GM18873 (cell line): ENCODE results near the gene EPHA4.

Source experiments
- ATAC-seq: cut with Tn5 transposase; IDR thresholded peaks from one replicate; pipeline ENCODE4 v1.9.1; 2021; ENCODE audit warnings: mild to moderate bottlenecking, moderate library complexity, moderate number of reproducible peaks; ENCODE audit not compliant: unreplicated experiment, low FRiP score

Gene EPHA4

DNA sequence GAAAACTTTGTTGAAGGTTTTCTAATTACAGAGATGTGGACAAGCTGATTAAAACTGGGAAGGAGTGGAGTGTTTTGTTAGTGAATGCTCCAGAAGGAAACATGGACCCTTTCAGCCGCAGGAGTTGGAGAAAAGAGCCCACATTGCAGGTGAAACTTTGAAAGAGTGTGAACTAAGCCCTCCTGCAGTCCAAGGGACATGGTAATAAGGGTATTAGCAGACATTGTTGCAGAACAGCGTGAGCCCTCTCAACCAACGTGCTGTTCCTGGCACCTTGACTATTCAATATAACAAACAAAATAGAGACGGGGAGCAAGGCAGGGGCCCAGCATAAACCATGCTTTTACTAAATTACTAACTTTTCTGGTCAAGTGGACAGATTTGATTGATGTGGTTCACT is 122.7 kb downstream of the EPHA4 start:
- ATAC-seq, result no peak

DNA sequence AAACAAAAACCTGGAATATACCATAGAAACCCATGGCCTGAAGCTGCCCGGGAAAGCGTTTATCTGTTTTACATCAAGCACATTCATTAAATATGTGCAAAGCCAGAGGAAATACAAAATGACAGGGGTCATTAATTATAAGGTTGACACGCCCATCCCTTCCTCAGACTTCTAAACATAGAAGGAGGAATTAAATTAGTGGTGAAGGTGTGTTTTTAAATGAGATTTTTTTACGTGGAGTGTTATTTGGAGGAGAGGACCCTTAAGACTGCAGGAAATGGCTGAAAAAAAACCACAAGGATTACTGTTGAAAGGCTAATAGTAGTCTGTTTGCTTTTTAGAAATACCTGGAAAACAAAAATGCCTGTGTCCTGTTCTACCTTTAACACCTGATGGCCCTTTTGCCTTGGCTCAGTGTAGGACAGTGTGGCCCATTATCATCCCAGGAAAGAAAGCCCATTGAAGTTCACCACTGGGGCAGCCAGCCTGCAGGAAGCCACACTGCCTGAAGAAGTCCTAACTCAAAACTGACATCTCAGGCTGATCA is 123.2 kb downstream of the EPHA4 start:
- ATAC-seq, result no peak

DNA sequence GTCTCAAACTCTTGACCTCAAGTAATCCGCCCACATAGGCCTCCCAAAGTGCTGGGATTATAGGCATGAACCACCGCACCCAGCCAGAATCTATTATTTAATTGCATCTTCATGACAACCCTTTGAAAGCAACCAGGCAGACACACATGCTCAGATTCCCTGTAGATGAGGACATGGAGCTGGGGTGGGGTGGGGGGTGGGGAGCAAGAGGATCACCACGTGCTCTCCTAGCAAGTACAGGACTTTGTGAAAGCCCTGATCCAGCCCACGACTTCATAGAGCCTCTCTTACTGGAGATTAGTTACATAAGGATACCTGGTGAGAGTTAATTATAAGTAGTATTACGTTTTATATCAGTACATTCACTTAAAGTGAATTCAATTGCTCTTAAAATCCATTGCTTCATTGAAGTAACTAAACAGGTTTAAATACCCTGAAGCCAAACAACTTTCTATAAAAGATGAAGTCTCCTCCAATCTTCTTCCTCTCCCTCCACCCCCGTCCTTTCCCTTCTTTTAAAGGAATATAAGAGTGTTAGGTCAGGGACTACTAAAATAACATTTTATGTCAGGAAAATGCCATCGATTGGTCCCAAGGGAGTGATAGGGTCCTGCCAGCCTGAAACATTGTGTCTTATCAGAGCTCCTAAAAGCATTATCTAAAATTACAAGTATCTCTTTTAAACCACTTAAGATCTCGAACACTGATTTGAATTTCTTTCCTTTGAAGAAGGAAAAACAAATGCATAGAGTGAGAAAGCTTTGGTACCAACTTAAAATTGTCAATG is 123.9 kb downstream of the EPHA4 start:
- no peak for ATAC-seq

DNA sequence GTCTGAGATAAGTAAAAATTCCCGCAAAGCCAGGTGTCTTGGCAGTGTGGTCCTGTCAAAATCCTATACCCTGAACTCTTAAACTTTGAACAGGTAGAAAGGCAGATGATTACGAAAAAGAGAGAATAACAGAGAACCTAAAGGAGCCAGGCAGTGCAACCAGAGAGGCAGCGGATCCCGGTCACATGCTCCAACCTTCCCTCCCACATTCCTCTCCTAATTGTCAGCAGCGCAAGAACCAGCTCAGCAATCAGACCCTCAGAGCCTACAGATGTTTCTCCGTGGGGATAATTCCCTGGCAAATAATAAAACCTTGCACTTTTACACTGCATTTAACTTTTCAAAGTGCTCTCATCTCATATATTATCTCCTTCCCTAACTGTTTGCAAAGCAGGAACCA is 124.8 kb downstream of the EPHA4 start:
- ATAC-seq, result no peak

DNA sequence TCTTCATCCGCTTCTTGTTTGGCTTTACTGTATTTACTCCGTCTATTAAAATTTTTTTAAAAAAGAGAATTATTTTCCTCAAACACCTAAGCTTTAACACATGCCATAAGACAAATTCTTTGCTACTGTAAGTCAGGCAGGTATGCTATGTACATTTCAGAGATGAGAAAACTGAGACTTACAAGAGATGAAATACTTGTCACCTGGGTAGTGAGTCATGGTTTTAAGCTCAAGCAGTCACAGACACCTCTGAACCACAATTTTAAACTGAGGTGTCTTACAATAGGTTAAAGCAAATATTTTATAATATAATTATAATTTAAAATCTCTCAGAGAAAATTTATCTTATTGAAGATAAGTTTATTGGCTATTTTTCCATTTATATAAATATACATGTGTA is 126.0 kb downstream of the EPHA4 start:
- no peak for ATAC-seq

DNA sequence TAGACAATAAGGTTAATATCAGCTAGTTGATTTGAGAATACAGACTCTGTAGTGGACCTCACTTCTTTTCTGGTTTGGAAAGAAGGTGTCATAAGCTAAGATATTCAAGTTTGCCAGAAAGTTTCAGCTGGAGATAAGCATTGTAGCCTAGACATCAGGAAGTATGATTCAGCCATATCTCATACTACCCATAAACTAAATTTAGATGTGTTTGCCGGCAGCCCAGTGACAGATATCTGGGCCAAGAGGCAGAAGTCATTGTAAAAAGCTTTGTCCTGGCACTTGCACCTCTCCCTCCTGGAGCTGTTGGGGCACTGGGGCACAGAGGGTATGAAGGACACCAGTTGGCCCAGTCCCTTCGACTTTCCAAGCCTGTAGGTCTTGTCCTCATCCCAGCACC is 128.0 kb downstream of the EPHA4 start:
- ATAC-seq, result no peak

DNA sequence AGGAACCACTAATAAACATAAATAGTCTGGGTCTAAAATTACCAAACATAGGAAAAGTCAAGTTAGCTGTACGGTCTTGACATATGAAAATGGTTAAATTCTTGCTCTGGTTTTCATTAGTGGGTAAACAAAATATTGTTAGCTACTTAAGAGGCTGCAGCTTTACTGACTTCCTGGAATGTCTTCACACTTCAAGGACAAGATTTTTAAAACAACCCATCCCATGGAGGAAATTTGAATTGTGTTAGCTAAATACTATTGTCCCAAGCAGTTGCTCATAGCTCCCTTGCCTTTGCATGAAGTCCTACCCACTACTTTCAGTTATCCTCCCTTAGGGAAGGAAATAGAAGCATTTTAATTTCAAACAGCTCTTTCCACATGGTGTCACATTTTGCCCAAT is 128.5 kb downstream of the EPHA4 start:
- ATAC-seq, result no peak

DNA sequence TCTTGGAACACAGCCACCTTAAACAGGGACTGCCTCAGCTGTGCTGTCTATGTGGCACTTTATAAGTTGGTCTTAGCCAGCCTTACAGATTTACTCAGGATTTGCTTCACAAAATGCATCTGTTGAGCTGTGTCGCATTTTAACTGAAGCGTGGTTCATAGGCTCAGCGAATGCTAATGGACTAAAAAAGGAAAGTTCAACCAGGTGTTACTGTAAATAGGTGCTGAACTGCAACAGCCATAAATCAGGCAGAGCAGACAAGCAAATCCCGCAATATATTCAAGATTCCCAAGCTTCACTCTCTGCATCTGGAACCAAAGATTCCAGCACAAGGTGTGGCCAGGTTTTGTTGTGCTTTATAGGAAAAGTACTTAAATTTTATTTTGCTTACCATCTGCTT is 130.0 kb downstream of the EPHA4 start:
- ATAC-seq, result no peak

DNA sequence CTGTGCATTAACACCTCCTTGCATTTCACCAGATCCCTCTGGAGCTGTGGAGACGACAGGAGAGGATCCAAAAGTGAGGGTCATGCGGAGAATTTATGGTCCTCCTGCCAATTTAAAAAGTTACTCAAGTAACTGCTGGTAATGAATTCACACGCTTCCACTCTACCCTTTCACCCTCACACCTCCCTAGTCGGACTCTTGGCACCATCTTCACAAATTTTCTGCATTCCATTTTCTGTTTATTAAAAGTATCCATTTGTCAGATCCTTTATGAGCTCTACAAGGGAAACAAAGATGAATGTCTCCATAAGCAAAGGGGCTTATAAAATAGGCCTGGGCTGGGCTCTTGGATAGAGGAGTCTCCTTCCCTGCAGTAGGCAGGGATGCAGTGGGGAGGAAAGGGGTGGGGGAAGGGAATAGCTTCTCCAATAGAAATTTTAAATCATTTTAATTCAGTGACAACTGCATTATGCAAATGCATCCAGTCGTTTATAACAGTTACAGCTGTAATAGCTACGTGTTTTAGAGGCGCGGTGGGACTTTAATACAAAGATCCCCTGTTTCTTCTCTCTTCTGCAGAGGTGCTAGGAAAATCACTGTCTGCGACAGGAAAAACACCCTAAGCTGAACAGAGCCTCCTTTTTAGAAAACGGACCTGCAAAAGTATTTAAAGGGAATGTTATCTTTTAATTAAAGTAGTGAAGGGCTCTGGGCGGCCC is 132.2 kb downstream of the EPHA4 start:
- no peak for ATAC-seq

DNA sequence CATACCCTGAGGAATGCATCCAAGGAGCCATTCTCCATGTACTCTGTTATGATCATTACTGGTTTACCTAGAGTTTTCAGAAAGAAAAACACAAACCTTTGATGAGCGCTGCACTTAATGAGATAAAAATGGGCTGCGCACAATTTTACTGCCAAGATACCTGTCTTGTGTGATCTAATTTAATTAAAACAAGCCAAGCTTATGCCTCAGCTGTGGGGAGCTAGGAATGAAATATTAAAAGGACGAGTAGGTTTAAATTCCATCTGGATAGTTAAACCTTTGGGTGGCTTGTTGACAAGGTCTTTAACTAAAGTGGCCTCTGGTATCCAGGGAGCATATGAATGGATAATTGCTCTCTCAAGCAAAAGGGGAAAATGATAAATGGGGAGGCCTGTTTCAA is 135.0 kb downstream of the EPHA4 start:
- ATAC-seq, result no peak

DNA sequence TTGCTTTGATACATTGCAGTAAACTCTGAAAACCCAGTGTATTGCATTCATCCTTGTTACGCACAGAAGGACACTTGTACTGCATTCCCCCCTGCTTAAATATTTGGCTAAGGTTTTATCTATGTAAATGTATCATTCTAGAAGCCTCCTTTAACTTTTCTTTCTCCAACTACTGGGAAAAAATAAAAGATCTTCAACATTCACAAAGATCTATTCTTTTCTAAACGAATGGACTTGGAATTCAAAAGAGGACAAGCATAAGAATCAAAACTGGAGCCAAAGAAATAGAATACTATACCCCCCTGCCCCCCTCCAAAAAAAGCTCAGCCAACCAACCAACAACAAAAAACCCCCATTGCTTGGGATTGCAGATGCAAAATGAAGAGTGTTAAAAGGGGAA is 136.9 kb downstream of the EPHA4 start:
- ATAC-seq, result no peak

DNA sequence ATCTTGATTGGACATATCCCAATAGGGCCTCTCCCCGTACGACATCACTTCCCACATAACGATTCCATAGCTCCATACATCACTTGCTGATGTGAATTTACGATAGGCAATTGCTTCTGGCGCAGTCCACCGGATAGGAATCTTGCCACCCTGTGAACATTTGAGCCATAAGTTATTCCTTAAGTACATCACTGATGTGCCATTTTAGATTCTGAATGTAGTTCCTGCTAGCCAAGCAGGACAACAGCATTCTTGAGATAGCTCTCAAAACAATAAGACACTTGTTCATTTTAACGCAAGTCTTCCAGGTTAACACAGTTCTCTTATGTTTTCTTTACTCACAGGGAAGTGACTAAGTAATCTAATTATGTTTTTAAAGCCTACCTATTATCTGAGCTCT is 138.0 kb downstream of the EPHA4 start:
- ATAC-seq, result no peak

DNA sequence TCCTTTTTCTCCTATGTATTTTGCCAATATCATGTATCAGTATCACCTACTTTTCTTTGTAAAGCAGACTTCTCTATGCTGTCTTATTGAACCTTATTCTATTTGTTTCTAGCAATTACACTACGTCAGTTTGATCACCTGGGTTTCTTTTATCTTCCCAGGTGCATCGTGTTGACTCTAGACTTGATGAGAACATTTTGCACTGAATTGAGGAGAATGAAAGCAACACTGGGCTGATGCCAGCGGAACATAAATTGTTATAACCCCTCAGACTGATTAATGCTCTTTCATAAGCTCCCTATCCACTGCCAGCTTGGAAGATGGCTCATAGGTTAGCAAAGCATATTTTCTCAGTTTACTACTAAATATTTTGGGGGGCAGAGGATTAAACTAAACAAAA is 140.6 kb downstream of the EPHA4 start:
- no peak for ATAC-seq

DNA sequence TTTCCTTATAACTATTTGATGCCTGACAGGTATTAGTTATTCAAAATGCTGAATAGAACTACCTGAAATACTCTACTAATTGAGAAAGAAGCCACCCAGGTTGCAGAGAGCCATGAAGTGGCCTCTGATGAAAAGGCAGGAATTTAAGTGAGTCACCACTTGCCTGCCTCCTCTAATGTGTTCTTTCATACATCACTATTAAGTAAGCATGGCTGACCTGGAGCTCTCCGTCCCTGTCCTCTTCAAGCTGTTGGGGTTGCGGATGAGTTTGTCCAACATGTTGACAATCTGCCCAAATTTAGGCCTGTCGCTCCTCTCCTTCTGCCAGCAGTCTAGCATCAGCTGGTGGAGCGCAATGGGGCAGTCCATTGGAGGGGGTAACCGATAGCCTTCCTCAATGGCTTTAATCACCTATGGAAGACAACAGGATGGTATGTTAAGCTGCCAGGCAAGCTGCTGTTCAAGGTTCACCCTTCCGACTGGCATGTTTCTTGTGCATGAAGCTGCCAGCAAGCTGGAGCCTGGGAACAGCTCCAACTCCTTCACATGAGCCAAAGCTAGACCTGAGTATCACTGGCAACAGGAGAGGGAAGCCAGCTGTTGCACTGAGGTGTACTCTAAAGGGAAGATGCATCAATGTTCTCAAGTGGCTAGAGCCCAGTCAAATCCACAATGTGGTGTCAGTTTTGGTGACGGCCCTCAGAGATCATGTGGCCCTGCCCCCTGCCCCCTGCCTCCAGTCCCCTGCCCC is 142.2 kb downstream of the EPHA4 start:
- ATAC-seq, result no peak

DNA sequence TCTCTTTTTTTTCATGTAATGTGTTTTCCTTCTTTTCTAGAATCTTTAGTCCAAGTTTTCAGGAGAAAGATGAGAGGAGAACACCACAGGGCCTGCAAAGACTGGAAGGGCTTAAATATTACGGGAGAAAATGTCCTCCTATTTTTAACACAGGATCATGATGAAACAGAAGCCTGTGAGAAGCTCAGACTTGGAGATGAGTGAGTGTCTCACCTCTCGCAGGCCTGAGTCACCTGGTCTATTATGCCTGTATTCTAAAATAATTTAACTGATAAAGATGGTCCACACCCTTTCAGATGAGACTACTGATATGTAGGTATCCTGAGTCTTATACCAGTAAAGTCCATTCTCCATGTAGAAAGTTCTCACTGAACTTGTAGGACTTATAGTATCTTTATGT is 143.2 kb downstream of the EPHA4 start:
- no peak for ATAC-seq

DNA sequence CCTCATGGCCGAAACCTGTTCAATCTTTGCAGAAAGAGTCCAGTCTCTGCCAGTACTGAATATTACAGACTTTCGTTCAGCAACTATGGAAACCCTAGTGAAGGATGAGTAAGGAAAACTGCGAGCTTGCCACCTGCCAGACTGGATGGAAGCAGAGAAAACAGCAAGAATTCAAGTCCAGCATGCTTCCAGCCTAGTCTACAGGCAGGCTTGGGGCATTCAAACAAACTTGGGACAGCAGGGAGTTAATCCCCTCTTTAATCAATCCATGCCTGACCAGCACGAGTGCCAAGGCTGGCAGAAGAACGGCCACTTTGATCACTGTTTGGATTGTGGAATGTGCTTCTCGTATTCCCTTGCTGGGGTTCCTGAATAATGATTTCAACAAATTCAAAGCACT is 145.2 kb downstream of the EPHA4 start:
- no peak for ATAC-seq

DNA sequence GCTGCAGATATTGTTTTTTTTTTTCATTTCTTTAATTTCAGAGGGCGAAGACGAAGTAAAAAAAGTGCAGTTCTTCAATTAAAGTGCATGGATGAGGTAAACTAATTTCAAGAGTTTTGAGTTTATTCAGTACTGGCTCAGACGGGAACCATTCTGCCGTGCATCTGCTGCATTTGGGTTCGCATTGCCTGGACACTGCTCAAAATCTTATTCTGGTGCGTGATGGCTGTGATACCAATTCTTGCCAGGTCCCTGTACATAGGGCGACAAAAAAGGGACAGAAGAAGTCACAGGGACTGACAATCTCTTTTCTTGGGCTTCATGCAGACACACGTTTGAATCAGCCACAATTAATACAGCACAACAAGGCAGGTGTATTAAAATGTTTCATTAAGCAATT is 146.2 kb downstream of the EPHA4 start:
- ATAC-seq, result no peak

DNA sequence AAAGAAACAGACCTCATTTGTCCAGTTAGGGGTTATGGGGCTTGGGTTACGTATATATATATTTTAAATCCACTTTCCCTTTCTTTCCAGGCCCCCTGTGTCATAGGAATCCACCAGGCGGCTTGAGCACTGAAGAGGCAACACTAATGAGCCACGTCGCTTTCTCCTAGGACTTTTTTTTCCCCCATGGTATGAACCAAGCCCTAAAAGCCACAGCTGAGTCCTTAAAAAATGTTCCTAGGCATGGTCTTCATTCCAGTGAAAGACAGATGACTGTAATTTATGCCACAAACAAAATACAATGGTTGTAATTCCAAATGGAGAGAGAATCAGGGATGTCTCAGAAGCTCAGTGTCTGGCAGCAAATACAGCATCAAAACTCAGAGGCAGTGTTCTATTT is 146.8 kb downstream of the EPHA4 start:
- no peak for ATAC-seq

DNA sequence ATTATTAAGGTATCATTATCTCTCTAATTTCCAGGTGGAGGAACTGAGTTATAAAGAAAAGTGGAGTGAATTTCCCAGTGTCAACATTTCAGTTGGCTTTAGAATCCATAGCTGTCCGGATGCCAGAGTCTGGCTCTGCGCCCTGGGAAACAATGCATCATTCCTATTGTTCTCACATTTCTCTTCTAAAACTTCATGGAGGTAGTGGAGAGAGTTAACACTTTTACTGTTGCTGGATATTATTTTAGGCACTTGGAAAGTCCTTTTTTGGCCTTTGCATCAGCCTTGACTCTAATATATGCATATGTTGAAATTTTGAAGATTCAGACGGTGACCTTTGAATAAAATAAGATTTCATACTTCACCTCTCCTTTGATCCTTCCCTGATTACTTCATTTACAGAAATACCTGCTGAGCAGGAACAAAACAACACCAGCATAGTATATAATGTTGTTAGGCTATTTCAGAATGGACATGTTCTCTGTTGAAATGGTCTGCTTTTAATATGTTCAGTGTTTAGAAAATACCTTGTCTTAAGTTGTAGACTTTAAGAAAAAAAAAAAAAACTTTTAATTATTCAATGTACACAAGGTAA is 148.8 kb downstream of the EPHA4 start:
- ATAC-seq, result no peak

DNA sequence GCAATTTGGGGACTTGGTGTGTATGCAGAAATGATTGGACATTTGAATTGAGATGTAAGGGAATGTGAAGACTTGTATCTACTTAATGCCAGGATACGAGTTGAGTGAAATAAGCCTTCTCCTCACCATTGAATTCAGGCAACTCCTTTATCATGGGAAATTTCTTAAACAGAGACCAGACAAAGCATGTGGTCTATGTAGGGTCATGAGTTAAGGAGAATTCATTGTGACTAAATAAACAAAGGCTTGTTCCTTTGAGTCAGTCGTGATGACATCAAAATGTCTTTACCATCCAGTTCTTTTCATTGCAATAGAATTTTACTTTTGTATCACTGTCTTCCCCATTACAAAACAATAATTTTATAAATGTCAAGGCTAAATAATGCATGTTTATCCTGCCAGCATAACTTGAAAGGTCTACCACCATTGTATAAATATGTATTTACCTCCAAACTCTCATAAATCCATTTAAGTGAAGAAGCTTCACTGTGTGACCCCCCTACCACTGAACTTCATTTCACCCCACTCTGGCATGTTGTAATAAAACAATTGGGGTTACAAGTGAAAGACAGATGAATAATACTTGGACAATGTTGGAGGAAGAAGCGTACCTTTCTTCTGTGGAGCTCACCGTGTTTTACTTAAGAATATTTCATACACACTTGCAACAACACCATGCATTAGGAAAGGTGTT is 149.4 kb downstream of the EPHA4 start:
- no peak for ATAC-seq
